ENCODE results near the gene AKAP13.
"Not testable (repeated sequence)": the region's sequence is repeated elsewhere in the genome, so short reads cannot be mapped to it uniquely, and the experiment has no call there.

Gene AKAP13

GRCh38 chr15:85380217-85380811 is at the start of gene AKAP13:
Gene AKAP13 (plus strand): TSS chr15:85380603. CDS start chr15:85485721, 105,118 bp downstream.
- DNase-seq (ENCODE audit: low read depth in 1 of 2, low spot score in 1 of 2), result peak; percentile 78 to 92

- DNase-seq (ENCODE audit: low read depth in 1 of 2, low spot score in 1 of 2), result peak; percentile 30 to 54
Measured at GRCh38 chr15:85330901-85331588, 49.4 kb upstream of the AKAP13 start.

GRCh38 chr15:85331655-85332285 is 48.6 kb upstream of the AKAP13 start:
- DNase-seq (ENCODE audit: low read depth in 1 of 2, low spot score in 1 of 2), result no peak

- no peak for DNase-seq (ENCODE audit: low read depth in 1 of 2, low spot score in 1 of 2)
Measured at GRCh38 chr15:85333132-85333831, 47.1 kb upstream of the AKAP13 start.

GRCh38 chr15:85334241-85334640 is 46.2 kb upstream of the AKAP13 start:
- DNase-seq (ENCODE audit: low read depth in 1 of 2, low spot score in 1 of 2), result no peak

GRCh38 chr15:85335193-85335942 is 45.0 kb upstream of the AKAP13 start:
- no peak for DNase-seq (ENCODE audit: low read depth in 1 of 2, low spot score in 1 of 2)

- DNase-seq (ENCODE audit: low read depth in 1 of 2, low spot score in 1 of 2), result no peak
Measured at GRCh38 chr15:85336880-85337279, 43.5 kb upstream of the AKAP13 start.

- no peak for DNase-seq (ENCODE audit: low read depth in 1 of 2, low spot score in 1 of 2)
Measured at GRCh38 chr15:85337425-85338074, 42.9 kb upstream of the AKAP13 start.

GRCh38 chr15:85340321-85340665 is 40.1 kb upstream of the AKAP13 start:
- no peak for DNase-seq (ENCODE audit: low read depth in 1 of 2, low spot score in 1 of 2)

- no peak for DNase-seq (ENCODE audit: low read depth in 1 of 2, low spot score in 1 of 2)
Measured at GRCh38 chr15:85340852-85341251, 39.6 kb upstream of the AKAP13 start.

- not testable (repeated sequence) for DNase-seq (ENCODE audit: low read depth in 1 of 2, low spot score in 1 of 2)
Measured at GRCh38 chr15:85342163-85342562, 38.2 kb upstream of the AKAP13 start.

GRCh38 chr15:85343443-85343842 is 37.0 kb upstream of the AKAP13 start:
- DNase-seq (ENCODE audit: low read depth in 1 of 2, low spot score in 1 of 2), result not testable (repeated sequence)

- not testable (repeated sequence) for DNase-seq (ENCODE audit: low read depth in 1 of 2, low spot score in 1 of 2)
Measured at GRCh38 chr15:85344241-85344640, 36.2 kb upstream of the AKAP13 start.

GRCh38 chr15:85344653-85345114 is 35.7 kb upstream of the AKAP13 start:
- not testable (repeated sequence) for DNase-seq (ENCODE audit: low read depth in 1 of 2, low spot score in 1 of 2)

GRCh38 chr15:85345196-85345918 is 35.0 kb upstream of the AKAP13 start:
- DNase-seq (ENCODE audit: low read depth in 1 of 2, low spot score in 1 of 2), result not testable (repeated sequence)

GRCh38 chr15:85346462-85347084 is 33.8 kb upstream of the AKAP13 start:
- not testable (repeated sequence) for DNase-seq (ENCODE audit: low read depth in 1 of 2, low spot score in 1 of 2)

- not testable (repeated sequence) for DNase-seq (ENCODE audit: low read depth in 1 of 2, low spot score in 1 of 2)
Measured at GRCh38 chr15:85347264-85348047, 32.9 kb upstream of the AKAP13 start.

GRCh38 chr15:85348048-85348766 is 32.2 kb upstream of the AKAP13 start:
- not testable (repeated sequence) for DNase-seq (ENCODE audit: low read depth in 1 of 2, low spot score in 1 of 2)
